T-helper 2 cell treated with Interferon-gamma antibody and Interleukin-4, amounts not matched to agents 100 ng/mL and 5 ng/mL, for 36 hours (primary cell): Measurements from ENCODE around the gene MFSD12. TPM values are rescaled to one million over a fixed set of nuclear protein-coding genes. Genes with fewer than 3 reads are reported as not detected.

Experiments
- intact Hi-C: fragments of 100-400 bp; cut with micrococcal nuclease; formaldehyde crosslinking; loops from one replicate; pipeline ENCODE4 v1.15.1; 2023
- total RNA-seq: library from RNA; stranded (reverse); gene quantifications from 2 replicates; pipeline ENCODE4 v1.2.3, GENCODE V29; 2022

MFSD12 gene
- total RNA-seq, 1 donor from 2014 or later = 71.2 TPM

DNA sequence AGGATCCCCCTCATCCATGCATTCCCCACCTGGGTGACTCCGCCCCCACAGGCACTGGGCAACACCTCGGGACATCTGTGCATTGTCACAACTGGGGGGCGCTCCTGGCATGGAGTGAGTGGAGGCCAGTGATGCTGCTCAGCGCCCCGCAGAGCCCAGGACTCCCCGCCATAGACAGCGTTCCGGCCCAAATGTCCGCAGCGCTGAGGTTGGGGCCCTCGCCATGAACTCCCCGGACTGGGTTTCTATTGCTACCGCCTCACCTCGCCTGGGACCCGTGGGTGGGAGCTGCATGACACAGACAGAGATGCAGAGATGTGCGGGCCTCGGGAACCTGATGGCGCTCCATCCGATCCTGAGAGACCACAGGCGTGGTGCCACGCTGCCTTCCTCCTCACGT lies 46.7 kb downstream of the MFSD12 start:
- intact Hi-C loops = no loop called here

DNA sequence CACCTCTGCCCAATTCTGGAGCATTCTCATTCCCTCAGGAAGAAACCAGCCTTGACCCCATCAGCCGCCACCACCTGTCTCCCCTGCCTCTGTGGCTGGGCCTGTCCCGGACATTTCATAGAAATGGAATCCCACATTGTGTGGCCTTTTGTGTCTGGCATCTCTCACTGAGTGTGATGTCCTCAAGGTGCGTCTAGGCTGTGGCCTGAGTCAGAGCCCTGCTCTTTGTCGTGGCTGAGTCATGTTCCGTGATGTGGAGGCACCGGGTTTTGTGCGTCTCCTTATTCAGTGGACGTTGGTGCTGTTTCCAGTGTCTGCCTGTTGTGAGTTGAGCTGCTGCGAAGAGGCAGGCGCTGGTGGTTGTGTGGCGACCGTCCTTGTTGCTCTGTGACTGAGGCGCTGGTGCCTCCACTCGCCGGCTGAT lies 47.8 kb downstream of the MFSD12 start:
- intact Hi-C loops = loop anchor here (5.0 to 10.0 kb wide), 3 partner anchors 48 to 1355 kb away; partner anchors contain the start of genes AP3D1 and MFSD12

DNA sequence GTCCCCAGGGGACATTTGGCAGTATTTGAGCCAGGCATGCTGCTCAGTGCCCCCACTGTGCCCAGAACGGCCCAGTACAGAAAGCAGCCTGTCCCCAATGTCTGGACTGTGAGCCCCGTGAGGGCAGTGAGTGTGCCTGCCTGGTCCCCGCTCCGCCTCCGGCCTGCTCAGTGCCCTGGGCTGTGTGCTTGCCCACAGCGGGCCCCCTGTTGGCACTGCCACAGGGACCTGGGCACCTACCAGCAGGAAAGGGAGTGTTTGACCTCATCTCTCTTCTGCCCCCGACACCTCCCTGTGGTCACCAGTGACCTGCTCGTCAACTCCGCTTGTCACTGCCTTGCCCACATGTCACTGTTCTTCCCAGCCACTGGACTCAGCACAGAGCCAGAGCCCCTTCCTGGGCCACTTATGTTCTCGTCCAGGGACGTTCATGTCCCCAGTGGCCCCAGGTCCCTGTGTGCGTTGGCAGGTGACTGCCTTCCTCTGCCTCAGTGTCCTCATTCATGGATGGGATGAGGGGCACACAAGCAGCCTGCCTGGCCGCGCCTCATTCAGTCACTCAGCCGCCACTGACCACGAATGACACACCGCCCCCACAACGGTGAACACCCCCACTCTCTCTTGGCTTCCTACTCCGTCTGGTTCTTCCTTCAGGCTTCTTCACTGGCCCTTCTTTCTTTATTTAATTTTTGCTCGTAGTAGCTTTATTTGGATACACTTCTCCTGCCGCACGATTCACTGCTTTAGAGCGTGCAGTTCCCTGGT lies 48.4 kb downstream of the MFSD12 start:
- intact Hi-C loops = loop anchor here (5.0 to 10.0 kb wide), 3 partner anchors 48 to 1354 kb away; partner anchors contain the start of genes AP3D1 and MFSD12

DNA sequence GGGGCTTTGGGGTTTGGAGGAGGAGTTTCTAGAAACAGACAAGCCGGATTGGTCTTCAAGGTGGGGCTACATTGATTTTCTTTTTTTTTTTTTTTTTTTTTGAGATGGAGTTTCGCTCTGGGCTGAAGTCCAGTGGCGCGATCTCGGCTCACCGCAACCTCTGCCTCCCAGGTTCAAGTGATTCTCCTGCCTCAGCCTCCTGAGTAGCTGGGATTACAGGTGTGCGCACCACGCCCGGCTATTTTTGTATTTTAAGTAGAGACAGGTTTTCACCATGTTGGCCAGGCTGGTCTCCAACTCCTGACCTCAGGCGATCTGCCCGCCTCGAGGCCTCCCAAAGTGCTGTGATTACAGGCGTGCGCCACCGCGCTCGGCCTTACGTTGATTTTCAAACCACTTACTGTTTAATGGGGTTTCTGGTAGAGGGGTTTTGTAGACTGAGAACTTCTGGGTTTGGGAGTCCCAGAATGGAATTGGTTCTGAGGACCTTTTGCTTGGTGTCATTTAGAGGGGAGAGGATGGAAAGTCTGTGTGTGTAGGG lies 49.2 kb downstream of the MFSD12 start:
- intact Hi-C loops = loop anchor here (5.0 to 10.0 kb wide), 3 partner anchors 49 to 1353 kb away; partner anchors contain the start of genes AP3D1 and MFSD12

DNA sequence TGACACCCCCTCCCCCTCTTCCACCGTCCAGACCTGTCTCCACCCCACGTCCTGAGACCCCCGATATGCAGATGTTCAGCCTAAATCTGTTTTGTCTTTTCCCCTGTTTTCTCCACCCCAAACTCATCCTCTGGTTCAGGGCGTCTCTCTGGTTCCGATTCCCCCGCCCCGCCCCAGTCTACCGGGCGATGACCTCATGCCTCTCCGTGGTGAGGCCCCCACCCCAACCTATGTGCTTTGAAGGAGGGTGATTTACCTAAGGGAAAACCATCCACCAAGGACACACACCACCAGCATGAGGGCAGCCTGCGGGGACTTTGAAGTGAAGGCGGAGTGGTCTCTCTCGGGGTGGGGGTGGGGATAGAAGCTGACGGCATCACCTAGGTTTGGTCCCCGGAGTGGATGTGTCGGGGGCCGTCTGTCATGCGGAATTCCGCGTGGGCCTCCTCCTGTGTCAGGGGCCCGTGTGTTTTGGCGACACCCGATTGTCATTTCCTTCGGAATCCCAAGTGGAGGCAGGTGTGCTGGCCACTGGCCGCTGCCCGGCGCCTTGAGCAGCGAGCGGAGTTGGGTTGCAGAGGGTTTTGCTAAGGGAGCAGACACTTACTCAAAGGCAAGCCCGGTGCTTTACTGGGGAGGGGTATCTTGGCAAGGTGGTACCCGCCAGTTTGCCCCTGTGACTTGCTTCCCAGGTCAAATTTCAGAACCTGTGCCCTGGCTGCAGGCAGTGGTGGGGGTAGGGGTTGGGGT lies 49.8 kb downstream of the MFSD12 start:
- intact Hi-C loops = loop anchor here (5.0 to 10.0 kb wide), 3 partner anchors 50 to 1353 kb away; partner anchors contain the start of genes AP3D1 and MFSD12

DNA sequence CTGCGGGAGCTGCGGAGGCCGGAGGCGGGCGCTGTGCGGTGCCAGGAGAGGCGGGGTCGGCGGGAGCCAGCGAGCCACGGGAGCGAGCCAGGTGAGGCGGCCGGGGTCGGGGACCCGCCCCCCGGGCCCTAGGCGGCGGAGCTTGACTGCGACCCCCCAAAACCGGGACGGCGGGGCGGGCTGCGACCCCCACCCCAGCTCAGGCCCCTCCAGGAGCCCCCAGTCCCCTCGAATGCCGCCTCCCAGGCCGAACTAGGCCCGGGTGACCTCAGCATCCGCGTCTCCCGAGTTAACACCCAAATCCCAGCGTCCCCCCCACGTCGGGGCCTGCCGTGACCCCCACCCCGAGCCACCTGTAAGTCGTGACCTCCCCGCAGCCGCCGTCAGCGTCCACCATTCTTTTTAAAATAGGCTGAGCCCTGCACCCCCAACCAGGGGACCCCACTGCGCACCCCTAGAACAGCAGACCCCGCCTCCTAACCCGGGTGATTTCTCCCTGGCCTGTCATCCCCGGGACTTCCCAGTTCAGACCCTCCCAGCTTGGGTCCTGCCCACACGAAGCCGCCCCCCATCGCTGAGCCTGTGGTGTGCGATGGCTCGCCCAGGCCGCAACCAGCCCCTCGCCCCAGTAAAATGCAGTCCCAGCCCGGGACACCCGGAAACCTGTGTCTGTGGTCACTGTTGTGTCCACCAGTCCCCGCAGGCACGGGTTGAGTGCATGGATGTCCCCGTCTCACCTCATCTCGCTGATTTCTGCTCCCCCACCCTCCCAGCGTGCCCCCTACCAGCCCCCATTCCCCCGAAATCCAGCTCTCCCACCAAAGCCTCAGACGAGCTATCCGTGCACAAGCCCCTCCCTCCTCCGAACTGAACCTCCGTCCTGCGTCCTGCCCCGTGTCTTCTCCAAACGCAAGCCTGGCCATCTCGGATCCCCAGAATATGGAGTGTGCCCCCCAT lies 50.7 kb downstream of the MFSD12 start:
- intact Hi-C loops = loop anchor here (1.0 to 10.0 kb wide), 5 partner anchors 51 to 1352 kb away; partner anchors contain the start of genes AP3D1, HMG20B and MFSD12

DNA sequence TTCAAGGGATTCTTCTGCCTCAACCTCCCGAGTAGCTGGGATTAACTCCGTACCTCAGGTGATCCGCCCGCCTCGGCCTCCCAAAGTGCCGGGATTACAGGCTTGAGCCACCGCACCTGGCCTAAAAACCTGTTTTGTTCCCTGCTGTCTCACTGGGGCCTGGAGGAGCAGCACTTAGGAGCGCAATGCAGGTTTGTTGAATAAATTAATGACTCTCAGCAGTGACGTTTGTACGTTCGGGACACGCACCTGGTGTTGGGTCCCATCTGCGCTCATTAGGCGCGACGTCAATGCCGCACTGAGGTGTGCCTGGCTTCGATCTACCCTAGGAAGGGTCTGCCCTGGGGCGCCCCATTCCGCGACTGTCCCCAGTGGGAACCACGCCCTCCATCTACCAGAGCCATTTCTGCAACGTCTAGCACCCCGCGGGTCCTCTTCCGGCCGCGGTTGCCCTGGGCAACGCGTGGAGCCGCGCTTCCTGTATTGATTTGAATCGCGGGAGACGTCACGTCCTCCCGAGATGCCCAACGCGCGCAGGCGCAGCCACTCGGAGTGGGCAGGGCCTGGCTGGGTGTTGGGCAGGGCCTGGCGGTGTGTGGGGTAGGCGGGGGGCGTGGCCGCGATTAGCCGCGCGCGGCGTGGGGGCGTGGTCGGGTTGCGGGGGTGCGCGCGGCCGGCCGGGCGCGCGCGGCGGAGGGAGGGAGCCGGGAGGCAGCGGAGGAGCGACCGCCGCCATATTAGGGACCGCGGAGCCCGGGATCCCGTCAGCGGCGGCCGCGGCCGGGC lies 51.6 kb downstream of the MFSD12 start, which contains the start of gene FZR1:
Gene FZR1, plus strand, starts transcription at position 714 of the 786 bp plus-strand sequence. CDS start 16,679 bp downstream, outside the sequence.
- intact Hi-C loops = loop anchor here (1.0 to 10.0 kb wide), 5 partner anchors 52 to 1351 kb away; partner anchors contain the start of genes AP3D1, HMG20B and MFSD12

DNA sequence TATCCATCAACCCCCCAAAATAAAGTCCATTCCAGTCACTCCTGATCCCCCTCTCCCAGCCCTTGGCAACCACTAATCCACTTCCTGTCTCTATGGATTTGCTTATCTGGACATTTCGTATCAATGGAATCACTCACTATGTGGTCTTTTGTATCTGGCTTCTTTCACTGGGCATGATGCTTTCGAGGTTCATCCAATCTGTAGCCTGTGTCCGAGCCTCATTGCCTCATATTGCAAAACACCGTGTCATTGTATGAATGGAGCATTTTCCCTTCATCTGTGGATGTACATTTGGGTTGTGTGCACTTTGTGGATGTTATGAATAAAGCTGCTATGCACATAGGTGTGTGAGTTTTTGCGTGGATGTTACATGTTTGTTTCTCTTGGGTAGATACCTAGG lies 52.7 kb downstream of the MFSD12 start:
- intact Hi-C loops = loop anchor here (5.0 to 10.0 kb wide), 3 partner anchors 53 to 1350 kb away; partner anchors contain the start of genes AP3D1 and MFSD12

DNA sequence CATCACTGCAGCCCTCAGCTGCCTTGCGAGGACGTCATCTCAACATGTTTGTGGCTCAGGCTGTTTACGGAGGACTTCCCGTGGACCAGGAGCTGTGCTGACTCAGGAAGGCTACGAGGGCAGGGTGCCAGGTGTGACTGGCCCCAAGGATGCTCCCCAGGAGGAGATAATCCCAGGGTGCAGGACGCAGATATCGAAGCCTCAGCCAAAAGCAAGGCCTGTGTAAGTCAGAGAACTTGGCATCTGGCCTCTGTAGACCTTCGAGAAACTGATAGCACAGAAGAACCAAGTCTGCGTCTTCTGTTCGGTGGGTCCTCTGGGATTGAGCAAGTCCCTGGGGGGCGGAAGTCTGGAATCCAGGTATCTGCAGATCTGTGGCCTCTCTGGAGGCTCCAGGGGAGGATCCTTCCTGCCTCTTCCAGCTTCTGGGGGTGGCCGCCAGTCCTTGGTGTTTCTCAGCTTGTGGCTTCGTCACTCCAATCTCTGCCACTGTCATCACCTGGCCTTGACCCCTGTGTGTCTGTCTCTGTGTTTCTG lies 54.3 kb downstream of the MFSD12 start:
- intact Hi-C loops = loop anchor here (10.0 kb wide), 2 partner anchors 548 to 1348 kb away; partner anchors contain the start of gene AP3D1

DNA sequence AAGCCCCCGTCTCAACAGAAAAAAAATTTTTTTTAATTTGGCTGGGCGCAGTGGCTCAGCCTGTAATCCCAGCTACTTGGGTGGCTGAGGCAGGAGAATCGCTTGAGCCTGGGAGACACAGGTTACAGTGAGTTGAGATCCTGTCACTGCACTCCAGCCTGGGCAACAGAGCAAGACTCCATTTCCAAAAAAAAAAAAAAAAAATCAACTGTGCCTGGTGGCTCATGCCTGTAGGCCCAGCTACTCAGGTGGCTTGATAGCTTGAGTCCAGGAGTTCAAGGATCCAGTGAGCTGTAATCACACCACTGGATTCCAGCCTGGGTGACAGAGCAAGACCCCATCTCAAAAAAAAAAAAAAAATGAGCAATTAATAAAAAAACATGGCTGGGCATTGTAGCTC lies 55.6 kb downstream of the MFSD12 start:
- intact Hi-C loops = loop anchor here (10.0 kb wide), 2 partner anchors 547 to 1347 kb away; partner anchors contain the start of gene AP3D1

DNA sequence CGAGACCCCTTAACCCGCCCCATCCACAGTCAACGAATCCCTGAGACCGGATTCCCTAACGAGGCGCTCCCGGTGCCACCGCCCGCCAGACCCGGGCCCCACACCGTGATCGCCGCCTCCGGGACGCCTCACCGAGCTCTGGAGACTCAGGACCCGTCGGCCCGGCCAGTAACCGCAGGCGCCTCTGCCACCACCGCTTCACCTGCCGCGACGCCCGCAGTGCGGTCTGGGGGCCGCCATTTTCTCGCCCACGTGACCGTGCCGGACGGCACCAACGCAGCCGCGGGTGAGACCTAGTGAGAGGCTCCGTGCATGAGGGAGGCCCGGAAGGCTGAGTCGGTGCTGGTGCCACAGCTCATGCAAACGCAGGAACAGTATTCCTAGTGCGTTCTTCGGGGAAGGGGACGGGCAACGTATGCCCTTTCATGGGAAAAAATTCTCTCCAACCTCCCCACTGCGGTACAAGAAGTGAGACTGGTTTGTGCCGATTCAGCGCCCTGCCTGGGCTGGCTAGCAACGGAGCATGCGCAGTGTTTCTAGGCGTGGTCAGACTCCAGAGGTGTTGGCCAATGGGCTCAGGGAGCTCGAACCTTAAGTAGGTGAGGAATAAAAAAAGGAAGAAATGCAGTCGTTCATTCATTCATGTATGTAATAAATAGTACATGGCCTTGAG lies 56.8 kb downstream of the MFSD12 start, which contains the start of gene DOHH:
Gene DOHH, minus strand, starts transcription at position 246 of the 673 bp plus-strand sequence. CDS start 3,860 bp downstream, outside the sequence.
- intact Hi-C loops = loop anchor here (10.0 kb wide), 2 partner anchors 546 to 1346 kb away; partner anchors contain the start of gene AP3D1

DNA sequence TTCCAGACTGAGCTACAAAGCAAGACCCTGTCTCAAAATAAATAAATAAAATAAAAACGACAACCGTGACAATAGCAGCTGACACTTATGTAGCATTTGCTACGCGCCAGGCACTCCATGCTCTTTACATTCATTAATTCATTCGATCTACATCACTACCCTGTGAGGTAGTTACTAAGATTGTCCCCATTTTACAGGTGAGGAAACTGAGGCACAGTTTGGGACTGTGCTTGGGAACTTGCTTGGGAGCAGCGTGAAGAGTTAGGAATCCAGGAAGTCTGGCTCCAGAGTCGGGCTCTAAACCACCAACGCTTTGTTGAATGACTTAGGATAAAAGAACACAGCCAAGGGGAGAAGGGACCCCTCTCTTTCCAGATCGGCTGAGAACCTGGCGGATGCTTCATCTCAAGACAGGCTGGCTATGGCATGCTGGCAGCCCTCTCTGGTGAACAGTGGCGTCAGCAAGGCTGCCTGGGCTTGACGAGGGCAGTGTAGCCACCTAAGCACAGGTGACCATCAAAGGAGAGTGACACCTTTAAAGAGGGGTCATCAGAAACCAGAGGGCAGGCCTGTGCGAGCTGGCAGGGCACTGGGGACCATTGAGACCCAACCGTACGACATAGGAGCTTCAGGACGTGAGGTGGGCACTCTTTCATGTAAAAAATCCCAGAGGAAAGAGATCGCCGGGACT lies 57.5 kb downstream of the MFSD12 start:
- intact Hi-C loops = loop anchor here (10.0 kb wide), 2 partner anchors 545 to 1345 kb away; partner anchors contain the start of gene AP3D1

DNA sequence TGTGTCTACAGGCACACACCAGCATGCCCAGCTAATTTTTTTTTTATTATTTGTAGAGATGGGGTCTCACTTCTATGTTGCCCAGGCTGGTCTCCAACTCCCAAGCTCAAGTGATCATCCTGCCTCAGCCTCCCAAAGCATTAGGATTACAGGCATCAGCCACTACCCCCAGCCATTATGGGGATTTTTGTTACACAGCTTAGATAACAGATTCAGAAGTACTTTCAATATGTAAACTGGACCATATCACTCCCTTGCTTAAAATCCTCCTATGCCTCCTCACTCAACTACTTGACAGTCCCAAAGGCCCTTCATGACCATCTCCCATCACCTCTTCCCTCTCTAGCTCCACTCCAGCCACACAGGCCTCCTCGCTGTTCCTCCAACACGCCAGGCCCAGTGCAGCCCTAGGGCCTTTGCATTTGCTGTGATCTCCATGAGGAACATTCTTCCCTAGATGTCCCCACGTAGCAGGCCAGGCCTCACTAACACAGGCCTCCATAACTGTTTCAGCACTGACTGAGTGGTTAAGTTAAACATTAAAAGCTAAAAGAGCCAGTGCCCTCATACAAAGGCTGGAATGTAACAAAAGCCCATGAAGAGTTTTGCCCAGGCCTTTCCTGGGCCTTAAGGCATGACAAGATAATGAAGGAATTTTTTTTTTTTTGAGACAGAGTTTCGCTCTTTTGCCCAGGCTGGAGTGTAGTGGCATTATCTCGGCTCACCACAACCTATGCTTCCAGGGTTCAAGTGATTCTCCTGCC lies 59.4 kb downstream of the MFSD12 start:
- intact Hi-C loops = no loop called here

DNA sequence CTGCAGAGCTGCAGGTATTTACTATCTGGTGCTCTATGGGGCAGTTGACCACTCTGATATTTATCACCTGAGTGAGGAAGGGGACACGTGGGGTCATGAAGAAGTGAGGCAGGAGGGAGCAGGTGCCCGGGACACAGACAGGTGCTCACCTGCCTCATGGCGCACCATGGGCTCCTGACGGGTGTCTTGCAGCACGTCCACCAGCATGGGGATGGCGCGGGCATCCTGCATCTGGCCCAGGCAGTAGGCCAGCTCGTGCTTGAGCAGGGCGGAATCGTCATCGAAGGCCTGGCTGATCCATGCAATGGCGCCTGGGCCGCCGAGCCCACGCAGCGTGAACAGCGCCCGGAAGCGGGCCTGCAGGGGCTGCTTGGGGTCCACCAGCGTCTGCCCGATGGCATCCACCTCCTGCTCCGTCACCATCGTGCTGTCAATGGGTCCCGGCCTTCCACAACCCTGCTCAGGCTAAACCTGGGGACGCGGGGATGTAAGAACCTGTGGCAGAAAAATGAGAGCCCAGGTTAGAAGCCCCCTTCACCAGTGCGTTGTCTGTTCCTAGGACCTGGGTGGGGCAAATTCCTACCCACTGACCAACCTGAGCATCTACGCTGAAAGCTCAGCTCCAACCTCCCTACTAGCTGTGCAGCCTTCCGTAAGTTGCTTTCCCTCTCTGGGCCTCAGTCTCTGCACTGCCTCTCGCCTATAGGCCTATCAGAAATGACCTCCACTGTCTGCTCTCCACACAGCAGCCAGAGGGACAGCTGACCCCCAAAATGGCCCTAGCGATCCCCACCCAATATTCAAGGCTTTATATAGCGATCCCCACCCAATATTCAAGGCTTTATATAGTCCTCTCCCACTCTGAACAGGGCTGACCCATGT lies 60.8 kb downstream of the MFSD12 start:
- intact Hi-C loops = no loop called here

DNA sequence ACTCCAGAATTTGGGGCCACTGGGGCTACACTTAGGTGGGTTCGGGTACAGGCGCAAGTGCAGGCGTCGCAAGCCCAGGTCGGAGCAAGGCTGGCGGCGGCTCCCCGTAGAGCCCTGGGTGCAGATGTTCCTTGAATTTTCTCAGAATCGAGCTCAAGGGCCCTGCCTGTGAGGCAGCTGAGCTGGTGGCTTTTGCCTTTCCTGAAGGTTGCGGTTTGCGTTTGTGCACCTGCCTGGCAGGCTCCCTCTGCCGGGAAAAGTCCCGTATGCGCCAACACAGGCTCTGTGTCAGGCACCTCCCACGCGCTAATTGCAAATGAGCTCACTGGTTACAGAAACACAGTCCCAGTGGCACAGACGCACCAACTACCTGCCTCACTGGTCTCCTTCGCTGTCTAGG lies 62.8 kb downstream of the MFSD12 start:
- intact Hi-C loops = no loop called here
